SK-N-SH (cell line): ENCODE measurements around the gene SND1. TPM values are rescaled to one million over a fixed set of nuclear protein-coding genes. Genes with fewer than 3 reads are reported as not detected.
A peak's percentile ranks its signal among the peaks of the same experiment; 100 is the strongest.

Experiments
- CTCF ChIA-PET: fragments of 300-600, 350-600 bp; formaldehyde crosslinking; extraction: SDS; loops from one replicate; lab custom pipeline; 2021; lab: Yijun Ruan, JAX
- POLR2A ChIA-PET: fragments of 350-600 bp; sonication (Branson Sonifier 250); formaldehyde crosslinking; extraction: SDS; loops from one replicate; lab custom pipeline; 2020; ENCODE audit warnings: antibody characterized with exemption, inconsistent platforms; lab: Yijun Ruan, JAX
- DNase-seq: peaks from one replicate; pipeline ENCODE4 v3.0.0; 2012
- H2AFZ ChIP-seq: fragments of 200-600 bp; sonication (generic); 2 replicates; pipeline ENCODE4 v1.8.1; 2016; ENCODE audit warnings: antibody characterized with exemption, mild to moderate bottlenecking, low read depth
- H3F3A ChIP-seq: fragments of 200-600 bp; sonication (generic); replicated peaks from 2 replicates; pipeline ENCODE3; 2016; ENCODE audit warnings: antibody characterized with exemption, mild to moderate bottlenecking; ENCODE audit not compliant: insufficient read depth
- H3K27ac ChIP-seq, 2 experiments: fragments of 200-500 bp in 1 of 2; fragments of 200-600 bp in 1 of 2; sonication (Bioruptor generic) in 1 of 2; sonication (generic), shearing (Covaris generic) in 1 of 2; 2 replicates each; pipeline versions ENCODE4 v1.5.1 to v1.6.1; 2014 to 2016; ENCODE audit warnings: low read depth in 2 of 2, inconsistent platforms in 1 of 2, low read length in 1 of 2, mild to moderate bottlenecking in 1 of 2, mixed read lengths in 1 of 2
- H3K27me3 ChIP-seq: fragments of 200-600 bp; sonication (generic), shearing (Covaris generic); 2 replicates; pipeline ENCODE4 v1.6.1; 2016; ENCODE audit warnings: mixed run types; ENCODE audit not compliant: insufficient read depth
- H3K36me3 ChIP-seq, 2 experiments: fragments of 200-500 bp in 1 of 2; fragments of 200-600 bp in 1 of 2; sonication (Bioruptor generic) in 1 of 2; sonication (generic) in 1 of 2; replicated peaks in 1 of 2; 2 replicates each; pipeline versions ENCODE3 to v1.5.1; 2014 to 2016; ENCODE audit warnings: low read length in 1 of 2, mild to moderate bottlenecking in 1 of 2; ENCODE audit not compliant: insufficient read depth in 2 of 2, control insufficient read depth in 1 of 2
- H3K4me1 ChIP-seq, 2 experiments: fragments of 200-500 bp in 1 of 2; fragments of 200-600 bp in 1 of 2; sonication (Bioruptor generic) in 1 of 2; sonication (generic), shearing (Covaris generic) in 1 of 2; 2 replicates each; pipeline versions ENCODE4 v1.5.1 to v1.6.1; 2014 to 2016; ENCODE audit warnings: low read depth in 1 of 2, low read length in 1 of 2, mixed run types in 1 of 2; ENCODE audit not compliant: insufficient read depth in 2 of 2, control insufficient read depth in 1 of 2
- H3K4me2 ChIP-seq: fragments of 200-600 bp; sonication (generic), shearing (Covaris generic); 2 replicates; pipeline ENCODE4 v1.6.1; 2017; ENCODE audit warnings: mixed run types
- H3K4me3 ChIP-seq, 2 experiments: fragments of 200-500 bp in 1 of 2; fragments of 200-600 bp in 1 of 2; sonication (Bioruptor generic) in 1 of 2; sonication (generic), shearing (Covaris generic) in 1 of 2; 2 replicates each; pipeline versions ENCODE4 v1.5.1 to v1.8.1; 2014 to 2016; ENCODE audit warnings: low read depth in 2 of 2, inconsistent platforms in 1 of 2, low read length in 1 of 2, mild to moderate bottlenecking in 1 of 2, mixed read lengths in 1 of 2, moderate library complexity in 1 of 2
- H3K79me2 ChIP-seq: fragments of 200-600 bp; sonication (generic); 2 replicates; pipeline ENCODE4 v1.8.1; 2017; ENCODE audit warnings: mild to moderate bottlenecking; ENCODE audit not compliant: insufficient read depth
- H3K9ac ChIP-seq: fragments of 200-600 bp; sonication (generic); 2 replicates; pipeline ENCODE4 v1.6.1; 2017; ENCODE audit warnings: mixed run types
- H3K9me2 ChIP-seq: fragments of 200-600 bp; sonication (generic); 2 replicates; pipeline ENCODE4 v1.6.1; 2017; ENCODE audit warnings: mixed run types
- H3K9me3 ChIP-seq: fragments of 200-600 bp; sonication (generic); 2 replicates; pipeline ENCODE4 v1.6.1; 2017; ENCODE audit warnings: mixed run types, mild to moderate bottlenecking, moderate library complexity
- H4K20me1 ChIP-seq: fragments of 200-600 bp; sonication (generic); 2 replicates; pipeline ENCODE4 v1.6.1; 2017; ENCODE audit warnings: mild to moderate bottlenecking, mixed run types; ENCODE audit not compliant: insufficient read depth
- CHD2 ChIP-seq: fragments of 150-350 bp; IDR thresholded peaks from 2 replicates; pipeline ENCODE4 v1.6.1; 2018; ENCODE audit warnings: low read length; ENCODE audit not compliant: partially characterized antibody
- ELF1 ChIP-seq: IDR thresholded peaks from 2 replicates; pipeline ENCODE4 v1.4.0; 2012
- JUND ChIP-seq: IDR thresholded peaks from 2 replicates; pipeline ENCODE4 v1.4.0; 2012
- MEF2A ChIP-seq: IDR thresholded peaks from 2 replicates; pipeline ENCODE4 v1.4.0; 2012; ENCODE audit warnings: low read depth, borderline replicate concordance
- NFIC ChIP-seq: IDR thresholded peaks from 2 replicates; pipeline ENCODE4 v1.4.0; 2012; ENCODE audit warnings: borderline replicate concordance
- NRF1 ChIP-seq: IDR thresholded peaks from 2 replicates; pipeline ENCODE4 v1.6.1; 2012; ENCODE audit warnings: low read depth, mild to moderate bottlenecking, low read length
- POLR2AphosphoS5 ChIP-seq: IDR thresholded peaks from 2 replicates; pipeline ENCODE4 v1.6.1; 2012; ENCODE audit warnings: low read depth, low read length
- RAD21 ChIP-seq: IDR thresholded peaks from 2 replicates; pipeline ENCODE4 v1.6.1; 2012; ENCODE audit warnings: mild to moderate bottlenecking, low read length
- RCOR1 ChIP-seq: fragments of 150-350 bp; IDR thresholded peaks from 2 replicates; pipeline ENCODE4 v1.6.1; 2017; ENCODE audit warnings: antibody characterized with exemption, low read length
- RFX5 ChIP-seq: IDR thresholded peaks from 2 replicates; pipeline ENCODE4 v1.6.1; 2012; ENCODE audit warnings: mild to moderate bottlenecking, improper control_type of control experiment, low read length
- TCF12 ChIP-seq: IDR thresholded peaks from 2 replicates; pipeline ENCODE4 v1.4.0; 2012
- WGBS: methylation state at CpG from one replicate; pipeline ENCODE4 v1.1.6; 2017; ENCODE audit warnings: low lambda C conversion rate; 5-methylcytosine and 5-hydroxymethylcytosine counted together
- polyA plus RNA-seq, 3 experiments: library from polyadenylated mRNA; depleted of rRNA; stranded (reverse); fragments of >200 nt; gene quantifications; 2 replicates each; pipeline ENCODE4 v1.2.3, GENCODE V29; 2012
- TF ChIP-seq, protein P1 (sequence below): IDR thresholded peaks from 2 replicates; pipeline ENCODE4 v1.6.1; 2012; ENCODE audit warnings: mild to moderate bottlenecking, low read depth, low read length, moderate library complexity
- TF ChIP-seq, protein P2 (sequence below): fragments of 150-350 bp; IDR thresholded peaks from 2 replicates; pipeline ENCODE4 v1.6.1; 2017; ENCODE audit warnings: antibody characterized with exemption, low read length, low read depth, borderline replicate concordance
- TF ChIP-seq, protein P3 (sequence below): IDR thresholded peaks from 2 replicates; pipeline ENCODE4 v1.4.0; 2012; ENCODE audit warnings: low read depth, borderline replicate concordance
- TF ChIP-seq, protein P4 (sequence below): fragments of 200-600 bp; sonication (generic); IDR thresholded peaks from 2 replicates; pipeline ENCODE4 v1.6.1; 2017; ENCODE audit warnings: antibody characterized with exemption, mild to moderate bottlenecking, moderate library complexity
- TF ChIP-seq, protein P5 (sequence below): IDR thresholded peaks from 2 replicates; pipeline ENCODE4; 2012

The SND1 gene
- polyA plus RNA-seq, 1 of the 3 experiments (the other 2 are of a cell fraction) = 165 TPM

DNA sequence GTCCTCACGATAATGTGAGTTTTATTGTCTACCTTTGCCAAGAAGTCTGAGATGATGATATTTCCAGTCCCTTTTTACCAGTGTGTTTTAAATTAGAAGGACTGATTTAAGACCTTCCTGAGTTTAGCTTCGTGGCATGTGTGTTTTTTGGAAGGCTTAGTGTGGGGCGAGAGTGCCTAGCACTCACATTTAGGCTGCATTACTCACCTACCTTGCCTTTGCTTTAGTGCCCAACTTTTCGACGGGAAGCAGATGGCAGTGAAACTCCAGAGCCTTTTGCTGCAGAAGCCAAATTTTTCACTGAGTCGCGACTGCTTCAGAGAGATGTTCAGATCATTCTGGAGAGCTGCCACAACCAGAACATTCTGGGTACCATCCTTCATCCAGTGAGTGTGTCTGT, 50.9 kb downstream of the SND1 start (continued):
- TF ChIP-seq, protein P1, sequence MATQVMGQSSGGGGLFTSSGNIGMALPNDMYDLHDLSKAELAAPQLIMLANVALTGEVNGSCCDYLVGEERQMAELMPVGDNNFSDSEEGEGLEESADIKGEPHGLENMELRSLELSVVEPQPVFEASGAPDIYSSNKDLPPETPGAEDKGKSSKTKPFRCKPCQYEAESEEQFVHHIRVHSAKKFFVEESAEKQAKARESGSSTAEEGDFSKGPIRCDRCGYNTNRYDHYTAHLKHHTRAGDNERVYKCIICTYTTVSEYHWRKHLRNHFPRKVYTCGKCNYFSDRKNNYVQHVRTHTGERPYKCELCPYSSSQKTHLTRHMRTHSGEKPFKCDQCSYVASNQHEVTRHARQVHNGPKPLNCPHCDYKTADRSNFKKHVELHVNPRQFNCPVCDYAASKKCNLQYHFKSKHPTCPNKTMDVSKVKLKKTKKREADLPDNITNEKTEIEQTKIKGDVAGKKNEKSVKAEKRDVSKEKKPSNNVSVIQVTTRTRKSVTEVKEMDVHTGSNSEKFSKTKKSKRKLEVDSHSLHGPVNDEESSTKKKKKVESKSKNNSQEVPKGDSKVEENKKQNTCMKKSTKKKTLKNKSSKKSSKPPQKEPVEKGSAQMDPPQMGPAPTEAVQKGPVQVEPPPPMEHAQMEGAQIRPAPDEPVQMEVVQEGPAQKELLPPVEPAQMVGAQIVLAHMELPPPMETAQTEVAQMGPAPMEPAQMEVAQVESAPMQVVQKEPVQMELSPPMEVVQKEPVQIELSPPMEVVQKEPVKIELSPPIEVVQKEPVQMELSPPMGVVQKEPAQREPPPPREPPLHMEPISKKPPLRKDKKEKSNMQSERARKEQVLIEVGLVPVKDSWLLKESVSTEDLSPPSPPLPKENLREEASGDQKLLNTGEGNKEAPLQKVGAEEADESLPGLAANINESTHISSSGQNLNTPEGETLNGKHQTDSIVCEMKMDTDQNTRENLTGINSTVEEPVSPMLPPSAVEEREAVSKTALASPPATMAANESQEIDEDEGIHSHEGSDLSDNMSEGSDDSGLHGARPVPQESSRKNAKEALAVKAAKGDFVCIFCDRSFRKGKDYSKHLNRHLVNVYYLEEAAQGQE = no peak
- TF ChIP-seq, protein P2, sequence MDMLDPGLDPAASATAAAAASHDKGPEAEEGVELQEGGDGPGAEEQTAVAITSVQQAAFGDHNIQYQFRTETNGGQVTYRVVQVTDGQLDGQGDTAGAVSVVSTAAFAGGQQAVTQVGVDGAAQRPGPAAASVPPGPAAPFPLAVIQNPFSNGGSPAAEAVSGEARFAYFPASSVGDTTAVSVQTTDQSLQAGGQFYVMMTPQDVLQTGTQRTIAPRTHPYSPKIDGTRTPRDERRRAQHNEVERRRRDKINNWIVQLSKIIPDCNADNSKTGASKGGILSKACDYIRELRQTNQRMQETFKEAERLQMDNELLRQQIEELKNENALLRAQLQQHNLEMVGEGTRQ = no peak
- TF ChIP-seq, protein P3, sequence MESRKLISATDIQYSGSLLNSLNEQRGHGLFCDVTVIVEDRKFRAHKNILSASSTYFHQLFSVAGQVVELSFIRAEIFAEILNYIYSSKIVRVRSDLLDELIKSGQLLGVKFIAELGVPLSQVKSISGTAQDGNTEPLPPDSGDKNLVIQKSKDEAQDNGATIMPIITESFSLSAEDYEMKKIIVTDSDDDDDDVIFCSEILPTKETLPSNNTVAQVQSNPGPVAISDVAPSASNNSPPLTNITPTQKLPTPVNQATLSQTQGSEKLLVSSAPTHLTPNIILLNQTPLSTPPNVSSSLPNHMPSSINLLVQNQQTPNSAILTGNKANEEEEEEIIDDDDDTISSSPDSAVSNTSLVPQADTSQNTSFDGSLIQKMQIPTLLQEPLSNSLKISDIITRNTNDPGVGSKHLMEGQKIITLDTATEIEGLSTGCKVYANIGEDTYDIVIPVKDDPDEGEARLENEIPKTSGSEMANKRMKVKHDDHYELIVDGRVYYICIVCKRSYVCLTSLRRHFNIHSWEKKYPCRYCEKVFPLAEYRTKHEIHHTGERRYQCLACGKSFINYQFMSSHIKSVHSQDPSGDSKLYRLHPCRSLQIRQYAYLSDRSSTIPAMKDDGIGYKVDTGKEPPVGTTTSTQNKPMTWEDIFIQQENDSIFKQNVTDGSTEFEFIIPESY = no peak
- TF ChIP-seq JUND = no peak
- no peak for TF ChIP-seq POLR2AphosphoS5
- no peak for TF ChIP-seq MEF2A
- no peak for TF ChIP-seq RCOR1
- TF ChIP-seq RAD21 = no peak
- TF ChIP-seq, protein P4, sequence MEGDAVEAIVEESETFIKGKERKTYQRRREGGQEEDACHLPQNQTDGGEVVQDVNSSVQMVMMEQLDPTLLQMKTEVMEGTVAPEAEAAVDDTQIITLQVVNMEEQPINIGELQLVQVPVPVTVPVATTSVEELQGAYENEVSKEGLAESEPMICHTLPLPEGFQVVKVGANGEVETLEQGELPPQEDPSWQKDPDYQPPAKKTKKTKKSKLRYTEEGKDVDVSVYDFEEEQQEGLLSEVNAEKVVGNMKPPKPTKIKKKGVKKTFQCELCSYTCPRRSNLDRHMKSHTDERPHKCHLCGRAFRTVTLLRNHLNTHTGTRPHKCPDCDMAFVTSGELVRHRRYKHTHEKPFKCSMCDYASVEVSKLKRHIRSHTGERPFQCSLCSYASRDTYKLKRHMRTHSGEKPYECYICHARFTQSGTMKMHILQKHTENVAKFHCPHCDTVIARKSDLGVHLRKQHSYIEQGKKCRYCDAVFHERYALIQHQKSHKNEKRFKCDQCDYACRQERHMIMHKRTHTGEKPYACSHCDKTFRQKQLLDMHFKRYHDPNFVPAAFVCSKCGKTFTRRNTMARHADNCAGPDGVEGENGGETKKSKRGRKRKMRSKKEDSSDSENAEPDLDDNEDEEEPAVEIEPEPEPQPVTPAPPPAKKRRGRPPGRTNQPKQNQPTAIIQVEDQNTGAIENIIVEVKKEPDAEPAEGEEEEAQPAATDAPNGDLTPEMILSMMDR = no peak
- no peak for TF ChIP-seq CHD2
- TF ChIP-seq, protein P5, sequence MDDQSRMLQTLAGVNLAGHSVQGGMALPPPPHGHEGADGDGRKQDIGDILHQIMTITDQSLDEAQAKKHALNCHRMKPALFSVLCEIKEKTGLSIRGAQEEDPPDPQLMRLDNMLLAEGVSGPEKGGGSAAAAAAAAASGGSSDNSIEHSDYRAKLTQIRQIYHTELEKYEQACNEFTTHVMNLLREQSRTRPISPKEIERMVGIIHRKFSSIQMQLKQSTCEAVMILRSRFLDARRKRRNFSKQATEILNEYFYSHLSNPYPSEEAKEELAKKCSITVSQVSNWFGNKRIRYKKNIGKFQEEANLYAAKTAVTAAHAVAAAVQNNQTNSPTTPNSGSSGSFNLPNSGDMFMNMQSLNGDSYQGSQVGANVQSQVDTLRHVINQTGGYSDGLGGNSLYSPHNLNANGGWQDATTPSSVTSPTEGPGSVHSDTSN = 0 out of 2 replicates have a peak, but pooled peaks have one; percentile 2

DNA sequence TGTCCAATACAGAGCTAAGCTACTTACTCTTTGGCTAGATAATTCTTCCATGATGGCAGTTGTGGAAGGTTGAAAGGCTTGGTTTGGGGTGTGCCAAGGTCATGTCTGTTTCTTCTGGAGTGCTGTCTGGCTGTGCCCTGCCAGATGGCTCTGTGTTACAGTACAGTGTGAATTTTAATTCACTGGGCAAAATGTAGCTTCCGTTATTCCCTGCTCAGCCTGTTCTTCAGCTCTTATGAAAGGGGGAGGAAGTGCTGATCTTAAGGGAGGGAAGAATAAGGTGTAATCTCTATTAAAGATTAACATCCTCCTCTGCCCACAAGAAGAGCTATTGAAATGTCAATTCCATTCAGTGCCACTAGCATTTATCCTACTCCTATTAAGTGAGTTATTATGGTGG, 52.2 kb downstream of the SND1 start:
- Histone ChIP-seq H3K4me2 (no peak overlapping the region), H4K20me1 (peaks cover 23% of the 10 kb centered on the region), H2AFZ (no peak overlapping the region), H3K9me2 (no peaks in the 10 kb centered on the region), H3K36me3 (peaks cover 74 to 78% of the 10 kb centered on the region in 2 experiments), H3K9me3 (no peaks in the 10 kb centered on the region), H3F3A (peaks cover 21% of the 10 kb centered on the region), H3K79me2 (peaks cover 47% of the 10 kb centered on the region), H3K4me1 (peaks cover 9 to 17% of the 10 kb centered on the region in 2 experiments), H3K9ac (no peak overlapping the region), H3K27ac (peak overlapping the region in 1 of 2 experiments; percentile 26; a peak in 1 of 4 replicates), H3K27me3 (no peaks in the 10 kb centered on the region), H3K4me3 (no peak overlapping the region)
- no peak for DNase-seq
- ChIA-PET CTCF (interaction anchor here (0.8 to 19.8 kb wide), 11 partner anchors 10 to 509 kb away, joined by 3 to 444 read pairs (median 5); no protein-coding TSS in a partner anchor), POLR2A (no interaction called here)
- 100% methylated on average over 1 of the region's 1 CpG for WGBS
- TF ChIP-seq RFX5 (no peak), RCOR1 (no peak), NRF1 (no peak), MEF2A (no peak), NFIC (no peak), TCF12 (no peak), ELF1 (no peak)
- TF ChIP-seq, protein P1 = no peak
- TF ChIP-seq, protein P3 = no peak
